Measurements from ENCODE around the gene MTA2. TPM values are rescaled to one million over a fixed set of nuclear protein-coding genes. Genes with fewer than 3 reads are reported as not detected.

The MTA2 gene
- total RNA-seq (2022; extraction: Qiagen RNA extraction), result 82.2 to 92.9 TPM (median 85.9 TPM) in 5 replicates

DNA sequence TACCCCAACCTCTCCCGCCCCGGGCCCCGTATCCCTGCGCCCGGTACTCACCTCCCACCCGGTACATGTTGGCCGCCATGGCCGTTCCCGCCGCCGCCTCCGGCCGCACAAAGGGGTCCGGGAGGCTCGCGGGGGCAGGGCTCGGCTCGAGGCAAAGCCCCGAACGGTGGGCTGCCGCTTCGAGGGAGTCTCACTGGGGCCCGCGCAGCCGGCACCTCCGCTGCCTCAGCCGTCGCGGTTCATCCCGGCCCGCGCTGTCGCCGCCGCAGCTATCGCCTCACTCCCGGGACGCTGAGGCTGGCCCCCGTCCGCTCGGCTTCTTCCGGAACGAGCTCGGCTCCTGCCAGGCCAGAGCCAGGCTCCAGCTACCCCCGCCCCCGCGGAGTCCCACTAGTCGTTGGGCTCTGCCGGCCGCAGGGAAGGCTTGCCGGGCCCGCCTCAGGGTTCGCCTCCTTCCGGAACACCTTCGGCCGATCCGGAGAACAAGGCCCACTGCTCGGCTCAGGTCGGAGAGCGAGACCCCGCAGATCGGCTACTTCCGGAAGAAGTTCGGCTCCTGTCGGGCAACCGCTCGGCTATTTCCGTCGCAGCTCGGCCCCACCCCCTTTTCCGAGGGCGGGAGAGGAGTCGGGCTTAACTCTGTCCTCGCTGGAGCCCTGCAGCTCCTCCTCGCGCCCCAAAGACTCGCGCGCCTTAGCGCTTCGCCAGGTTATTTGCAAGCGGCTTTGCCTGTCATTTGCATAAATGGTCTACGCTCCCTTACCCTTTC is at the start of gene MTA2:
MTA2 (minus strand) TSS at position 494 of the 769 bp plus-strand sequence; CDS start at position 79, 415 bp downstream.

DNA sequence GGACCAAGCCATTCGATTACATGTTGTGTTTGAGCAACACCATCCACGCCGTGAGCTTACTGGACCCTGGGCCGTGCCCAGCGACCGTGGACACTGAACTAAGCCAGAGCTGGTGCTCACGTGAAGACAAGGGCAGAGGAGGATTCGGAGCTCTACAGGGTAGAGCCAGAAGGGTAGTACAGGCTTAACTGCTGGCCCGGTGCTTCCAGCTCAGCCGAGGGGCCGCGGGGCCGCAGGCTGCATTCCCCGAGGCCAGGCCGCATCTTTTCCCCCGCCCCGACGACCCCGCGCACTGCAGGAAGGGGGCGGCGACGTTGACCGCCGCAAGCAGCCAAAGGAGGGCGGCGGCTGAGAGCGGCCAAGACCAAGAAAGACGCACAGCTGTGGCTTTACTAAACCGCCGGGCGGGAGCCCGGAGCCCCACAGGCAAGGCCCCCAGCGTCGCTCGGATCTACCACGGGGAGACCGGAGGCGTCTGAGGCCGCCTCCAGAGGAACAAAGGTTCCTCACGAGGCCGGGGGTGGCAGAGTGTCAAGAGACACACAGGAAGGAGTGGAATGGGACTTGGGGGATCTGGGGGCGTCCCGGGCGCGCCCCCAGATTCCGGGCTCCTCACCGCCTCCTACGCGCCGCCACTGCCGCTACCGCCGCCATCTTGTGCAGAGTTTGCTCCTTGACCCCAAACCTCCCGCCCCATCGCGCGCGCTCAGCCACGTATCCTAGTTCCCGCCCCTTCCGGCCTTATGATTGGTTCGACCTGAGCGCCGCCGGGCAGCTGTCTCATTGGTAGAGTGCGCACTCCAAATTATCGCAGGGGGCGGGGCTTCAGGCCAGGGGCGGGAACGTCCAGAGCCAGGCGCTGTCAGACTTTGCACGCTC is 44.5 kb upstream of the MTA2 start, which contains the start of gene GANAB:
GANAB (minus strand) TSS at position 668 of the 879 bp plus-strand sequence; CDS start at position 654, 14 bp downstream.

DNA sequence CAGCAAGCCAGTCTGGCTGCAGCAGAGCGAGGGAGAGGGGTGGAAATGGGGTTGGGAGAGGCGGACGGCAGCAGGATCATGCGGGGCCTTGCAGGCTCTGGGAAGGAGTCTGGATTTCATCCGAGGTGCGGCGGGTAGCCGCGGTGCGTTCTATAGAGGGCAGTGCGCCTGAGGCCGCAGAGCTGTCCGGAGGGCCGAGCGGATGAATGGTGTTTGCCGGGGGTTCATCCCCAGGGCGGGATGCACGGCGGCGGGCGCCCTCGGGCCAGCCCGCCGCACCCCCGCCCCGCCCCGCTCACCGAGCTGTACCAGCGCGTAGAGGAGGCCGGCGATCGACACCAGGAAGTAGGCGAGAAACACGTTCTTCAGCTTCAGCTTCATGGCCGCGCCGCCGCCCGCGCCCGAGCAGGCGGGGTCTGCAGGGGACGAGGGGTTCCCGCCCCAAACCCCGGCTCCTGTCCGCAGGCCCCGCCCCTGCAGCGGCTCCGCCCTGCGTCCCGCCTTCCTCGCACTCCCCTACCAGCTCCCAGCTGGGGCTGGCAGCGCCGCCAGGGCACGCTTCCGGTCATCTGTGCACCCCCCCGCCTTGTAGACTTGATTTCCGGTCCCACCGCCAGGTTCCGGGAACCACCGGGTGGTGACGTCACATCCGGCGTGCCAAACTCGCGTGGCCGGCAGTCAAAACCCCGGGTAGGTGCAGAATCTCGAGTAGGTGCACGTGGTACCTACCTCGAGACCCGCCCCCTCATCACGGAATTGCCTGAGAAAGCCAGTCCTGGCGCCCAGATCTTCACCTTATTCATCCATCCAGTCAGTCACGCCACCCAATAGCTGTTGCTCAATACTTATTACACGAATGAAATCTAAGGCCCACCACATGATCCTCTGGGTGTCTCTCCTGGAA is 20.2 kb upstream of the MTA2 start, which contains the start of gene B3GAT3:
B3GAT3 (minus strand) TSS at position 420 of the 904 bp plus-strand sequence; CDS start at position 381, 39 bp downstream.

GRCh38 chr11:62612366-62613290 is 11.0 kb upstream of the MTA2 start, which contains the start of the genes EML3 and ROM1:
TSS of gene EML3 (minus strand) at chr11:62612775. CDS start at chr11:62612457, 318 bp downstream.
TSS of gene ROM1 (plus strand) at chr11:62613257. CDS start at chr11:62613282, 25 bp downstream.

GRCh38 chr11:62591448-62592145 is 10.1 kb downstream of the MTA2 start, which contains the start of gene TUT1:
TSS of gene TUT1 (minus strand) at chr11:62591523. CDS start at chr11:62591485, 38 bp downstream.

GRCh38 chr11:62573592-62574362 is 27.9 kb downstream of the MTA2 start, which contains the start of gene EEF1G:
TSS of gene EEF1G (minus strand) at chr11:62573891. CDS start at chr11:62573842, 49 bp downstream.

DNA sequence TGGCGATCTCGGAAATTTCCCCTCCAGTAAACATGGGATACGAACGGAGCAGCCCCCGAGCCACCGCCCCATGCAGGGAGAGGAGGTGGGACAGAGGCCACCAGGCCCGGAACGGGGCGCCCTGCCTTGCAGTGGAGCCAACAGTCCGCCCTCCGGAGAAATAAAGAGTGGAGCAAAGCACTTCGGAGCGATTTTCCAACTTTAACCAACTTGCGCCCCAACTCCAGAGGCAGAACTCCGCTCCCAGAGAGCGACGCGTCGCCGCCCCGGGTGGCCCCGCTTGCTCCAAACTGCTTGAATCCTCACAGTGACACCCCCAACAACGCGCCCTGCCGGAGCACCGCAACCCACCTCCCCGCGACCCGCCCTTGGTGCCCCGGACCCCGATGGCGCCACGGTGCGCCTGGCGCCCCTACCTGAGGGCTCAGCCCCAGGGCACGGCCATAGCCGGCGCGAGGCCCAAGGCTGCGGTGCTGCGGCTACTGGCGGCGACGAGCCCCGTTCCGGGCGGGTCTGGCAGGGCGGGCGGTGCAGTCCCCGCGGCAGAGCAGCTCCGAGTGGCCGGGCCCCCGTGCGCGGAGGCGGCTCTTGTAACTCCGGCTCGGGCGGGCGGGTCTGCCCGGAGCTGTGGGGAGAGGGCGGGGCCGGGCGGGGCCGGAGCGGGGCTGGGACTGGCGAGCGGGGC is 55.3 kb downstream of the MTA2 start, which contains the start of gene AHNAK:
AHNAK (minus strand) TSS at position 563 of the 685 bp plus-strand sequence. CDS start 10,708 bp downstream, outside the sequence.

Other genes with a start within 250 kb of the MTA2 start
- gene SCGB1A1, start 182.8 kb downstream of the MTA2 start, total RNA-seq (2022; extraction: Qiagen RNA extraction), result 0.23 to 0.69 TPM (median 0.37 TPM) in 3 of 5 replicates, not detected in the others
- 339 to 412 TPM (median 379 TPM) in 5 replicates for gene AHNAK, start 55.1 kb downstream of the MTA2 start, total RNA-seq (2022; extraction: Qiagen RNA extraction)
- gene EEF1G, start 28.0 kb downstream of the MTA2 start, total RNA-seq (2022; extraction: Qiagen RNA extraction), result 1,893 to 2,060 TPM (median 2,008 TPM) in 5 replicates
- 12.8 to 17.8 TPM (median 17.0 TPM) in 5 replicates for gene TUT1, start 10.3 kb downstream of the MTA2 start, total RNA-seq (2022; extraction: Qiagen RNA extraction)
- gene EML3, start 10.9 kb upstream of the MTA2 start, total RNA-seq (2022; extraction: Qiagen RNA extraction), result 19.9 to 26.0 TPM (median 22.0 TPM) in 5 replicates
- gene ROM1, start 11.4 kb upstream of the MTA2 start, total RNA-seq (2022; extraction: Qiagen RNA extraction), result 3.6 to 4.3 TPM (median 4.0 TPM) in 5 replicates
- 44.5 to 55.6 TPM (median 54.8 TPM) in 5 replicates for gene B3GAT3, start 20.1 kb upstream of the MTA2 start, total RNA-seq (2022; extraction: Qiagen RNA extraction)
- gene GANAB, start 44.7 kb upstream of the MTA2 start, total RNA-seq (2022; extraction: Qiagen RNA extraction), result 248 to 270 TPM (median 260 TPM) in 5 replicates
- gene INTS5, start 51.4 kb upstream of the MTA2 start, total RNA-seq (2022; extraction: Qiagen RNA extraction), result 19.1 to 23.0 TPM (median 22.6 TPM) in 5 replicates
- 118 to 140 TPM (median 121 TPM) in 5 replicates for gene C11orf98, start 63.3 kb upstream of the MTA2 start, total RNA-seq (2022; extraction: Qiagen RNA extraction)
- gene CSKMT, start 63.4 kb upstream of the MTA2 start, total RNA-seq (2022; extraction: Qiagen RNA extraction), result 6.9 to 15.1 TPM (median 13.5 TPM) in 5 replicates
- gene UQCC3, start 69.8 kb upstream of the MTA2 start, total RNA-seq (2022; extraction: Qiagen RNA extraction), result 23.4 to 38.0 TPM (median 35.7 TPM) in 5 replicates
- gene LBHD1, start 70.4 kb upstream of the MTA2 start, total RNA-seq (2022; extraction: Qiagen RNA extraction), result 4.0 to 5.1 TPM (median 4.8 TPM) in 5 replicates
- gene UBXN1, start 77.2 kb upstream of the MTA2 start, total RNA-seq (2022; extraction: Qiagen RNA extraction), result 113 to 126 TPM (median 120 TPM) in 5 replicates
- 0.07 to 0.10 TPM (median 0.08 TPM) in 3 of 5 replicates, not detected in the others for gene LRRN4CL, start 87.7 kb upstream of the MTA2 start, total RNA-seq (2022; extraction: Qiagen RNA extraction)
- gene BSCL2, start 105.6 kb upstream of the MTA2 start, total RNA-seq (2022; extraction: Qiagen RNA extraction), result 53.3 to 85.7 TPM (median 68.0 TPM) in 5 replicates
- not detected in 5 replicates for gene GNG3, start 105.8 kb upstream of the MTA2 start, total RNA-seq (2022; extraction: Qiagen RNA extraction)
- 38.1 to 42.3 TPM (median 39.3 TPM) in 5 replicates for gene HNRNPUL2, start 125.6 kb upstream of the MTA2 start, total RNA-seq (2022; extraction: Qiagen RNA extraction)
- 28.8 to 30.0 TPM (median 29.4 TPM) in 5 replicates for gene TTC9C, start 126.6 kb upstream of the MTA2 start, total RNA-seq (2022; extraction: Qiagen RNA extraction)
- gene ZBTB3, start 152.3 kb upstream of the MTA2 start, total RNA-seq (2022; extraction: Qiagen RNA extraction), result 1.3 to 1.8 TPM (median 1.5 TPM) in 5 replicates
- gene POLR2G, start 159.7 kb upstream of the MTA2 start, total RNA-seq (2022; extraction: Qiagen RNA extraction), result 161 to 178 TPM (median 174 TPM) in 5 replicates
- 12.2 to 15.7 TPM (median 14.0 TPM) in 5 replicates for gene TAF6L, start 169.5 kb upstream of the MTA2 start, total RNA-seq (2022; extraction: Qiagen RNA extraction)
- gene TMEM179B, start 185.5 kb upstream of the MTA2 start, total RNA-seq (2022; extraction: Qiagen RNA extraction), result 68.8 to 94.9 TPM (median 86.7 TPM) in 5 replicates
- gene TMEM223, start 190.1 kb upstream of the MTA2 start, total RNA-seq (2022; extraction: Qiagen RNA extraction), result 19.7 to 28.7 TPM (median 27.7 TPM) in 5 replicates
- gene NXF1, start 203.6 kb upstream of the MTA2 start, total RNA-seq (2022; extraction: Qiagen RNA extraction), result 38.7 to 55.4 TPM (median 50.7 TPM) in 5 replicates
- 19.5 to 24.9 TPM (median 23.9 TPM) in 5 replicates for gene STX5, start 230.2 kb upstream of the MTA2 start, total RNA-seq (2022; extraction: Qiagen RNA extraction)
- gene TEX54, start 231.0 kb upstream of the MTA2 start, total RNA-seq (2022; extraction: Qiagen RNA extraction), result not detected in 5 replicates
- gene WDR74, start 237.7 kb upstream of the MTA2 start, total RNA-seq (2022; extraction: Qiagen RNA extraction), result 74.3 to 82.0 TPM (median 79.5 TPM) in 5 replicates